Activated CD4-positive, alpha-beta T cell treated with anti-CD3 and anti-CD28 coated beads, Interleukin-2, amount 10 ng/mL, durations not matched to agents 24 days and 14 days (primary cell): ENCODE data around the gene APOBEC2. TPM values are rescaled to one million over a fixed set of nuclear protein-coding genes. Genes with fewer than 3 reads are reported as not detected.

Source experiments
- DNase-seq: peaks from one replicate; pipeline ENCODE4 v3.0.0; 2022
- H3K27ac Mint-ChIP-seq: one replicate; pipeline ENCODE4 v1.8.0; 2022; ENCODE audit warnings: mild to moderate bottlenecking, mixed read lengths
- H3K27me3 Mint-ChIP-seq: one replicate; pipeline ENCODE4 v1.8.0; 2022; ENCODE audit warnings: mixed read lengths
- H3K36me3 Mint-ChIP-seq: one replicate; pipeline ENCODE4 v1.8.0; 2022; ENCODE audit warnings: low read depth, mild to moderate bottlenecking, mixed read lengths
- H3K4me1 Mint-ChIP-seq: one replicate; pipeline ENCODE4 v1.8.0; 2021; ENCODE audit warnings: mixed read lengths
- H3K4me3 Mint-ChIP-seq: one replicate; pipeline ENCODE4 v1.8.0; 2022; ENCODE audit warnings: mild to moderate bottlenecking, moderate library complexity, mixed read lengths
- H3K9me3 Mint-ChIP-seq: one replicate; pipeline ENCODE4 v1.8.0; 2021; ENCODE audit warnings: mixed read lengths
- intact Hi-C: fragments of 100-400 bp; cut with micrococcal nuclease; formaldehyde crosslinking; loops from one replicate; pipeline ENCODE4 v1.15.1; 2023
- total RNA-seq: library from RNA; stranded (reverse); gene quantifications from 2 replicates; pipeline ENCODE4 v1.2.3, GENCODE V29; 2022

APOBEC2 gene
- total RNA-seq, 1 donor from 2014 or later = not detected

- no peak for DNase-seq
- intact Hi-C loops = no loop called here
- H3K27ac Mint-ChIP-seq = peak overlapping the region; percentile 32
- H3K9me3 Mint-ChIP-seq = no peaks in the 10 kb centered on the region
- no peaks in the 10 kb centered on the region for H3K36me3 Mint-ChIP-seq
- H3K4me3 Mint-ChIP-seq = no peak overlapping the region
- peaks cover 12% of the 10 kb centered on the region for H3K4me1 Mint-ChIP-seq
- no peaks in the 10 kb centered on the region for H3K27me3 Mint-ChIP-seq
These were observed 12.0 kb upstream of the APOBEC2 start for GRCh38 chr6:41040940-41041536.

- Mint-ChIP-seq H3K9me3 (no peaks in the 10 kb centered on the region), H3K4me3 (no peak within 1 kb of the TSS), H3K36me3 (no peaks in the 10 kb centered on the region), H3K27ac (no peak within 1 kb of the TSS), H3K27me3 (no peaks in the 10 kb centered on the region), H3K4me1 (peaks cover 12% of the 10 kb centered on the region)
- intact Hi-C loops = no loop called here
- DNase-seq = no peak
These were observed 10.6 kb upstream of the APOBEC2 start, which contains the start of gene TSPO2 for GRCh38 chr6:41042226-41043055. TSPO2 (plus strand) TSS chr6:41042467; CDS start chr6:41042986, 519 bp downstream.

- H3K4me1 Mint-ChIP-seq = peaks cover 12% of the 10 kb centered on the region
- H3K27ac Mint-ChIP-seq = no peak overlapping the region
- DNase-seq = no peak
These were observed 9.9 kb upstream of the APOBEC2 start for GRCh38 chr6:41043151-41043550.

GRCh38 chr6:41045664-41046063 is 7.3 kb upstream of the APOBEC2 start:
- Mint-ChIP-seq H3K27me3 (no peaks in the 10 kb centered on the region), H3K4me3 (no peak overlapping the region), H3K9me3 (no peaks in the 10 kb centered on the region), H3K36me3 (no peaks in the 10 kb centered on the region), H3K27ac (no peak overlapping the region), H3K4me1 (peaks cover 2% of the 10 kb centered on the region)
- no peak for DNase-seq
- intact Hi-C loops = no loop called here

More at GRCh38 chr6:41043151-41043550, 9.9 kb upstream of the APOBEC2 start:
- intact Hi-C loops = no loop called here
- Mint-ChIP-seq H3K9me3 (no peaks in the 10 kb centered on the region), H3K36me3 (no peaks in the 10 kb centered on the region), H3K27me3 (no peaks in the 10 kb centered on the region), H3K4me3 (no peak overlapping the region)

- DNase-seq = no peak
- no peak overlapping the region for H3K4me3 Mint-ChIP-seq
- no peak overlapping the region for H3K27ac Mint-ChIP-seq
- no peaks in the 10 kb centered on the region for H3K27me3 Mint-ChIP-seq
- H3K36me3 Mint-ChIP-seq = no peaks in the 10 kb centered on the region
- H3K4me1 Mint-ChIP-seq = no peaks in the 10 kb centered on the region
- intact Hi-C loops = no loop called here
- no peaks in the 10 kb centered on the region for H3K9me3 Mint-ChIP-seq
These were observed 6.9 kb upstream of the APOBEC2 start for GRCh38 chr6:41046084-41046483.

- no peak overlapping the region for H3K4me3 Mint-ChIP-seq
- peaks cover 4% of the 10 kb centered on the region for H3K9me3 Mint-ChIP-seq
- peaks cover 4% of the 10 kb centered on the region for H3K36me3 Mint-ChIP-seq
- H3K27ac Mint-ChIP-seq = no peak overlapping the region
- no peak for DNase-seq
- peaks cover 9% of the 10 kb centered on the region for H3K4me1 Mint-ChIP-seq
- intact Hi-C loops = no loop called here
- H3K27me3 Mint-ChIP-seq = no peaks in the 10 kb centered on the region
These were observed 5.7 kb upstream of the APOBEC2 start for GRCh38 chr6:41047306-41047705.

- Mint-ChIP-seq H3K36me3 (peaks cover 4% of the 10 kb centered on the region), H3K9me3 (peaks cover 4% of the 10 kb centered on the region), H3K4me3 (no peak overlapping the region), H3K27me3 (no peaks in the 10 kb centered on the region), H3K4me1 (peaks cover 15% of the 10 kb centered on the region), H3K27ac (no peak overlapping the region)
- no peak for DNase-seq
- intact Hi-C loops = no loop called here
These were observed 5.0 kb upstream of the APOBEC2 start for GRCh38 chr6:41047745-41048732.

- Mint-ChIP-seq H3K27me3 (no peaks in the 10 kb centered on the region), H3K4me1 (peaks cover 15% of the 10 kb centered on the region), H3K9me3 (peaks cover 4% of the 10 kb centered on the region), H3K36me3 (peaks cover 4% of the 10 kb centered on the region), H3K27ac (no peak overlapping the region), H3K4me3 (no peak overlapping the region)
- intact Hi-C loops = no loop called here
- no peak for DNase-seq
These were observed 3.5 kb upstream of the APOBEC2 start for GRCh38 chr6:41049521-41049920.

- DNase-seq = no peak
- Mint-ChIP-seq H3K4me1 (peaks cover 15% of the 10 kb centered on the region), H3K4me3 (no peak overlapping the region), H3K36me3 (peaks cover 4% of the 10 kb centered on the region), H3K9me3 (peaks cover 4% of the 10 kb centered on the region), H3K27ac (no peak overlapping the region), H3K27me3 (no peaks in the 10 kb centered on the region)
- intact Hi-C loops = no loop called here
These were observed 3.0 kb upstream of the APOBEC2 start for GRCh38 chr6:41049955-41050354.

GRCh38 chr6:41050536-41050935 is 2.5 kb upstream of the APOBEC2 start:
- Mint-ChIP-seq H3K9me3 (peaks cover 4% of the 10 kb centered on the region), H3K4me3 (no peak overlapping the region), H3K36me3 (peaks cover 4% of the 10 kb centered on the region), H3K27ac (no peak overlapping the region), H3K27me3 (no peaks in the 10 kb centered on the region), H3K4me1 (peaks cover 15% of the 10 kb centered on the region)
- DNase-seq = no peak
- intact Hi-C loops = no loop called here

GRCh38 chr6:41051873-41052272 is 1.1 kb upstream of the APOBEC2 start:
- DNase-seq = peak; percentile 64
- intact Hi-C loops = no loop called here
- H3K4me3 Mint-ChIP-seq = peak overlapping the region; percentile 6
- H3K36me3 Mint-ChIP-seq = peaks cover 5% of the 10 kb centered on the region
- H3K27ac Mint-ChIP-seq = peak overlapping the region; percentile 73
- H3K9me3 Mint-ChIP-seq = peaks cover 4% of the 10 kb centered on the region
- no peaks in the 10 kb centered on the region for H3K27me3 Mint-ChIP-seq
- H3K4me1 Mint-ChIP-seq = peaks cover 15% of the 10 kb centered on the region

GRCh38 chr6:41054511-41054910 is 1.5 kb downstream of the APOBEC2 start:
- intact Hi-C loops = no loop called here
- no peak overlapping the region for H3K4me3 Mint-ChIP-seq
- no peak overlapping the region for H3K27ac Mint-ChIP-seq
- H3K27me3 Mint-ChIP-seq = no peaks in the 10 kb centered on the region
- H3K9me3 Mint-ChIP-seq = peaks cover 4% of the 10 kb centered on the region
- H3K4me1 Mint-ChIP-seq = peaks cover 18% of the 10 kb centered on the region
- no peak for DNase-seq
- H3K36me3 Mint-ChIP-seq = peaks cover 10% of the 10 kb centered on the region

GRCh38 chr6:41055149-41055548 is 2.1 kb downstream of the APOBEC2 start:
- intact Hi-C loops = no loop called here
- DNase-seq = no peak
- H3K36me3 Mint-ChIP-seq = peaks cover 10% of the 10 kb centered on the region
- peaks cover 4% of the 10 kb centered on the region for H3K9me3 Mint-ChIP-seq
- H3K27me3 Mint-ChIP-seq = no peaks in the 10 kb centered on the region
- H3K4me3 Mint-ChIP-seq = no peak overlapping the region
- H3K27ac Mint-ChIP-seq = no peak overlapping the region
- H3K4me1 Mint-ChIP-seq = peaks cover 18% of the 10 kb centered on the region
